Activated CD4-positive, alpha-beta T cell treated with anti-CD3 and anti-CD28 coated beads for 36 hours (primary cell): ENCODE data around the gene WDR90. TPM values are rescaled to one million over a fixed set of nuclear protein-coding genes. Genes with fewer than 3 reads are reported as not detected.

ENCODE experiments used
- ATAC-seq: fragments of 200-7000 bp; cut with Tn5 transposase; one replicate; pipeline ENCODE4 v1.10.0; 2021; ENCODE audit warnings: mild to moderate bottlenecking, moderate library complexity
- CTCF ChIA-PET: fragments of 350-600 bp; sonication (Branson Sonifier 250); formaldehyde crosslinking; loops from one replicate; lab custom pipeline; 2021; ENCODE audit warnings: antibody characterized with exemption; lab: Charles Lee
- POLR2A ChIA-PET: fragments of 350-600 bp; sonication (Branson Sonifier 250); formaldehyde crosslinking; loops from one replicate; lab custom pipeline; 2021; ENCODE audit warnings: antibody characterized with exemption, inconsistent platforms; lab: Charles Lee
- DNase-seq: peaks from one replicate; pipeline ENCODE4 v3.0.0-alpha.2; 2020
- H3K27ac Mint-ChIP-seq: one replicate; pipeline ENCODE4 v1.8.0; 2021; ENCODE audit warnings: mixed read lengths
- H3K27me3 Mint-ChIP-seq: one replicate; pipeline ENCODE4 v1.8.0; 2021; ENCODE audit warnings: mixed read lengths
- H3K36me3 Mint-ChIP-seq: one replicate; pipeline ENCODE4 v1.8.0; 2021; ENCODE audit warnings: low read depth, mixed read lengths
- H3K4me1 Mint-ChIP-seq: one replicate; pipeline ENCODE4 v1.8.0; 2021; ENCODE audit warnings: mixed read lengths
- H3K4me3 Mint-ChIP-seq: one replicate; pipeline ENCODE4 v1.8.0; 2021; ENCODE audit warnings: mild to moderate bottlenecking, moderate library complexity, mixed read lengths
- H3K9me3 Mint-ChIP-seq: one replicate; pipeline ENCODE4 v1.8.0; 2021; ENCODE audit warnings: low read depth, mixed read lengths
- intact Hi-C, 2 experiments: fragments of 100-400 bp; cut with DNase I in 1 of 2; cut with micrococcal nuclease in 1 of 2; formaldehyde crosslinking; loops; one replicate each; pipeline versions ENCODE4 v1.14.2 to v1.15.1; 2022 to 2024; cut with DNase I, micrococcal nuclease
- total RNA-seq, 2 experiments: library from RNA; stranded (reverse); gene quantifications; one replicate each; pipeline ENCODE4 v1.2.3, GENCODE V29; 2021

Gene WDR90
- total RNA-seq, 2 experiments from 2014 or later = 43.6 to 55.9 TPM

GRCh38 chr16:642189-643049 lies 6.7 kb upstream of the WDR90 start:
- Mint-ChIP-seq H3K9me3 (no peaks in the 10 kb centered on the region), H3K36me3 (peaks cover 5% of the 10 kb centered on the region), H3K4me3 (peak overlapping the region; percentile 75), H3K4me1 (peaks cover 15% of the 10 kb centered on the region), H3K27me3 (no peaks in the 10 kb centered on the region), H3K27ac (no peak overlapping the region)
- ChIA-PET POLR2A (no interaction called here), CTCF (interaction anchor here (1.1 kb wide), 1 partner anchor 39 kb away, joined by 4 read pairs; no protein-coding TSS in a partner anchor)
- intact Hi-C loops = no loop called here
- ATAC-seq (peak; percentile 43), DNase-seq (peak; percentile 53)

GRCh38 chr16:643050-643368 lies 6.2 kb upstream of the WDR90 start:
- ChIA-PET POLR2A (no interaction called here), CTCF (interaction anchor here (1.1 kb wide), 1 partner anchor 38 kb away, joined by 4 read pairs; no protein-coding TSS in a partner anchor)
- H3K4me3 Mint-ChIP-seq = peak overlapping the region; percentile 75
- DNase-seq (no peak), ATAC-seq (no peak)
- no peaks in the 10 kb centered on the region for H3K9me3 Mint-ChIP-seq
- no peaks in the 10 kb centered on the region for H3K27me3 Mint-ChIP-seq
- H3K27ac Mint-ChIP-seq = no peak overlapping the region
- H3K36me3 Mint-ChIP-seq = peaks cover 5% of the 10 kb centered on the region
- peaks cover 15% of the 10 kb centered on the region for H3K4me1 Mint-ChIP-seq
- intact Hi-C loops = no loop called here

GRCh38 chr16:644556-644955 lies 4.6 kb upstream of the WDR90 start:
- CTCF ChIA-PET = no interaction called here
- H3K4me1 Mint-ChIP-seq = peaks cover 15% of the 10 kb centered on the region
- intact Hi-C loops = no loop called here
- peak overlapping the region; percentile 75 for H3K4me3 Mint-ChIP-seq
- H3K27ac Mint-ChIP-seq = no peak overlapping the region
- no peaks in the 10 kb centered on the region for H3K27me3 Mint-ChIP-seq
- peaks cover 5% of the 10 kb centered on the region for H3K36me3 Mint-ChIP-seq
- no peaks in the 10 kb centered on the region for H3K9me3 Mint-ChIP-seq
- DNase-seq = no peak
- POLR2A ChIA-PET = no interaction called here
- ATAC-seq = no peak

- Mint-ChIP-seq H3K4me1 (peaks cover 19% of the 10 kb centered on the region), H3K36me3 (peaks cover 5% of the 10 kb centered on the region), H3K4me3 (no peak overlapping the region), H3K27me3 (no peaks in the 10 kb centered on the region), H3K9me3 (no peaks in the 10 kb centered on the region), H3K27ac (no peak overlapping the region)
- intact Hi-C loops = no loop called here
- ATAC-seq (no peak), DNase-seq (no peak)
- POLR2A ChIA-PET = no interaction called here
- CTCF ChIA-PET = no interaction called here
Measured at GRCh38 chr16:645852-646678, 3.1 kb upstream of the WDR90 start.

- H3K27ac Mint-ChIP-seq = no peak overlapping the region
- ChIA-PET CTCF (no interaction called here), POLR2A (interaction anchor here (1.5 kb wide), 1 partner anchor 13 kb away, joined by 3 read pairs; no protein-coding TSS in a partner anchor)
- no peak for ATAC-seq
- intact Hi-C loops = no loop called here
- H3K9me3 Mint-ChIP-seq = no peaks in the 10 kb centered on the region
- H3K4me1 Mint-ChIP-seq = peaks cover 19% of the 10 kb centered on the region
- peaks cover 5% of the 10 kb centered on the region for H3K36me3 Mint-ChIP-seq
- no peak overlapping the region for H3K4me3 Mint-ChIP-seq
- DNase-seq = no peak
- no peaks in the 10 kb centered on the region for H3K27me3 Mint-ChIP-seq
Measured at GRCh38 chr16:646679-647172, 2.4 kb upstream of the WDR90 start.

GRCh38 chr16:647173-647902 lies 1.8 kb upstream of the WDR90 start:
- H3K27me3 Mint-ChIP-seq = no peaks in the 10 kb centered on the region
- no peak overlapping the region for H3K4me3 Mint-ChIP-seq
- ATAC-seq (no peak), DNase-seq (no peak)
- H3K36me3 Mint-ChIP-seq = peaks cover 5% of the 10 kb centered on the region
- peaks cover 19% of the 10 kb centered on the region for H3K4me1 Mint-ChIP-seq
- POLR2A ChIA-PET = interaction anchor here (1.5 kb wide), 1 partner anchor 12 kb away, joined by 3 read pairs; no protein-coding TSS in a partner anchor
- no peaks in the 10 kb centered on the region for H3K9me3 Mint-ChIP-seq
- intact Hi-C loops = no loop called here
- no peak overlapping the region for H3K27ac Mint-ChIP-seq
- CTCF ChIA-PET = interaction anchor here (1.0 to 2.4 kb wide), 6 partner anchors 9 to 39 kb away, joined by 3 to 9 read pairs (median 4); partner anchors contain the start of gene METTL26

- peak; percentile 57 for ATAC-seq
- peak; percentile 79 for DNase-seq
- peak overlapping the region; percentile 81 for H3K4me3 Mint-ChIP-seq
- POLR2A ChIA-PET = interaction anchor here (1.5 kb wide), 1 partner anchor 11 kb away, joined by 3 read pairs; no protein-coding TSS in a partner anchor
- H3K27me3 Mint-ChIP-seq = no peaks in the 10 kb centered on the region
- CTCF ChIA-PET = interaction anchor here (1.0 to 2.4 kb wide), 6 partner anchors 8 to 40 kb away, joined by 3 to 9 read pairs (median 4); partner anchors contain the start of gene METTL26
- no peaks in the 10 kb centered on the region for H3K9me3 Mint-ChIP-seq
- H3K36me3 Mint-ChIP-seq = peaks cover 5% of the 10 kb centered on the region
- H3K27ac Mint-ChIP-seq = peak overlapping the region; percentile 73
- intact Hi-C loops = no loop called here
- peaks cover 19% of the 10 kb centered on the region for H3K4me1 Mint-ChIP-seq
Measured at GRCh38 chr16:648071-648780, 939 bp upstream of the WDR90 start.

- peak overlapping the region; percentile 71 for H3K4me3 Mint-ChIP-seq
- no peaks in the 10 kb centered on the region for H3K9me3 Mint-ChIP-seq
- peaks cover 9% of the 10 kb centered on the region for H3K4me1 Mint-ChIP-seq
- ATAC-seq = peak; percentile 11
- intact Hi-C loops = loop anchor here in 1 of 2 experiments (1.0 kb wide), 9 partner anchors 8 to 139 kb away; partner anchors contain the start of genes CAPN15, CHTF18, MCRIP2 and METTL26
- POLR2A ChIA-PET = interaction anchor here (0.6 to 1.2 kb wide), 2 partner anchors 9 to 13 kb away, joined by 3 to 4 read pairs; partner anchors contain the start of gene METTL26
- peaks cover 2% of the 10 kb centered on the region for H3K36me3 Mint-ChIP-seq
- CTCF ChIA-PET = interaction anchor here (0.6 to 2.4 kb wide), 5 partner anchors 11 to 427 kb away, joined by 3 to 9 read pairs (median 3); no protein-coding TSS in a partner anchor
- peak; percentile 37 for DNase-seq
- H3K27ac Mint-ChIP-seq = no peak overlapping the region
- H3K27me3 Mint-ChIP-seq = no peaks in the 10 kb centered on the region
Measured at GRCh38 chr16:649631-650030, 466 bp downstream of the WDR90 start.

GRCh38 chr16:651844-652243 lies 2.7 kb downstream of the WDR90 start:
- ATAC-seq (no peak), DNase-seq (no peak)
- H3K9me3 Mint-ChIP-seq = no peaks in the 10 kb centered on the region
- no peak overlapping the region for H3K4me3 Mint-ChIP-seq
- CTCF ChIA-PET = no interaction called here
- no peaks in the 10 kb centered on the region for H3K36me3 Mint-ChIP-seq
- no peak overlapping the region for H3K27ac Mint-ChIP-seq
- H3K4me1 Mint-ChIP-seq = peaks cover 6% of the 10 kb centered on the region
- no peaks in the 10 kb centered on the region for H3K27me3 Mint-ChIP-seq
- POLR2A ChIA-PET = no interaction called here
- intact Hi-C loops = no loop called here
